Esophagus squamous epithelium (tissue), 5 donors: ENCODE measurements around the gene SH3BP2. TPM values are rescaled to one million over a fixed set of nuclear protein-coding genes. Genes with fewer than 3 reads are reported as not detected.
A peak's percentile ranks its signal among the peaks of the same experiment; 100 is the strongest.

ENCODE experiments used
- DNase-seq: peaks from one replicate; lab custom pipeline; 2025; lab: John Stamatoyannopoulos, UW
- H3K27ac ChIP-seq, 4 donors: fragments of 200-600 bp; sonication (generic); one replicate each; pipeline ENCODE4 v1.5.1; 2016 to 2019; ENCODE audit warnings: mild to moderate bottlenecking in 1 of 4
- H3K27me3 ChIP-seq, 4 donors: fragments of 200-600 bp; sonication (generic); 1 replicate in 3 of 4; 2 replicates in 1 of 4; pipeline versions ENCODE4 v1.5.1 to v1.6.0; 2017 to 2021; ENCODE audit warnings: antibody characterized with exemption in 1 of 4
- H3K36me3 ChIP-seq, 3 donors: fragments of 200-600 bp; sonication (generic); one replicate each; pipeline ENCODE4 v1.5.1; 2016 to 2019
- H3K4me1 ChIP-seq, 3 donors: fragments of 200-600 bp; sonication (generic); one replicate each; pipeline ENCODE4 v1.5.1; 2017 to 2019
- H3K4me3 ChIP-seq, 4 donors: fragments of 200-600 bp; sonication (generic); 1 replicate in 3 of 4; 2 replicates in 1 of 4; pipeline ENCODE4 v1.5.1; 2016 to 2019; ENCODE audit warnings: mild to moderate bottlenecking in 2 of 4, moderate library complexity in 1 of 4
- H3K9me3 ChIP-seq, 3 donors: fragments of 200-600 bp; sonication (generic); one replicate each; pipeline ENCODE4 v1.5.1; 2016 to 2019
- POLR2A ChIP-seq, 4 donors: fragments of 450-650 bp; IDR thresholded peaks; one replicate each; pipeline ENCODE4 v1.6.1; 2017; ENCODE audit warnings: antibody characterized with exemption in 4 of 4, mild to moderate bottlenecking in 4 of 4, moderate library complexity in 3 of 4
- WGBS, 2 donors: methylation state at CpG; one replicate each; pipeline ENCODE4 v1.1.5; 2018; 5-methylcytosine and 5-hydroxymethylcytosine counted together
- intact Hi-C: fragments of 100-400 bp; cut with DNase I; formaldehyde crosslinking; loops from one replicate; pipeline ENCODE4 v1.15.0; 2022
- total RNA-seq, 4 donors: library from RNA; depleted of rRNA; stranded (reverse); fragments of >200 nt; gene quantifications; one replicate each; pipeline ENCODE4 v1.1.0, GENCODE V29; 2016
- TF ChIP-seq, protein P1 (sequence below), 6 experiments: fragments of 450-650 bp in 4 of 6; fragments of 200-600 bp in 2 of 6; sonication (generic) in 2 of 6; IDR thresholded peaks; one replicate each; pipeline ENCODE4 v1.5.1; 2016 to 2019; ENCODE audit warnings: antibody characterized with exemption in 6 of 6, mild to moderate bottlenecking in 4 of 6, moderate library complexity in 4 of 6
- donor health status: DM: yes; HTN: yes; CAD: no.

SH3BP2 gene
- total RNA-seq, 4 donors from 2014 or later: 13.5 to 36.8 (median 34.0) TPM

DNA sequence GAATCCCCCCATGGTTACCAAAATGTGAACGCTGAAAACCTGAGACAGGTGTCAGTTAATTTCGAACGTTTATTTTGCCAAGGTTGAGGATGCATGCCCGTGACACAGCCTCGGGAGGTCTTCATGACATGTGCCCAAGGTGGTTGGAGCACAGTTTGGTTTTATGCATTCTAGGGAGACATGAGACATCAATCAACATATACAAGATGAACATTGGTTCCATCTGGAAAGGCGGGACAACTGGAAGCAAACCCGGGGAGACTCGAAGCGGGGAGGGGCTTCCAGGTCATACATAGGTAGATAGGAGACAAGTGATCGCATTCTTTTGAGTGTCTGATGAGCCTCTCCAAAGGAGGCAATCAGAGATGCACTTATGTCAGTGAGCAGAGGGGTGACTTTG lies 11.0 kb upstream of the SH3BP2 start:
- Histone ChIP-seq H3K36me3 (no peaks in the 10 kb centered on the region), H3K27ac (no peak overlapping the region), H3K27me3 (no peaks in the 10 kb centered on the region), H3K4me3 (no peak overlapping the region), H3K4me1 (peaks cover 2 to 11% (median 3%) of the 10 kb centered on the region in 3 donors), H3K9me3 (no peaks in the 10 kb centered on the region)
- intact Hi-C loops: no loop called here
- TF ChIP-seq, protein P1, sequence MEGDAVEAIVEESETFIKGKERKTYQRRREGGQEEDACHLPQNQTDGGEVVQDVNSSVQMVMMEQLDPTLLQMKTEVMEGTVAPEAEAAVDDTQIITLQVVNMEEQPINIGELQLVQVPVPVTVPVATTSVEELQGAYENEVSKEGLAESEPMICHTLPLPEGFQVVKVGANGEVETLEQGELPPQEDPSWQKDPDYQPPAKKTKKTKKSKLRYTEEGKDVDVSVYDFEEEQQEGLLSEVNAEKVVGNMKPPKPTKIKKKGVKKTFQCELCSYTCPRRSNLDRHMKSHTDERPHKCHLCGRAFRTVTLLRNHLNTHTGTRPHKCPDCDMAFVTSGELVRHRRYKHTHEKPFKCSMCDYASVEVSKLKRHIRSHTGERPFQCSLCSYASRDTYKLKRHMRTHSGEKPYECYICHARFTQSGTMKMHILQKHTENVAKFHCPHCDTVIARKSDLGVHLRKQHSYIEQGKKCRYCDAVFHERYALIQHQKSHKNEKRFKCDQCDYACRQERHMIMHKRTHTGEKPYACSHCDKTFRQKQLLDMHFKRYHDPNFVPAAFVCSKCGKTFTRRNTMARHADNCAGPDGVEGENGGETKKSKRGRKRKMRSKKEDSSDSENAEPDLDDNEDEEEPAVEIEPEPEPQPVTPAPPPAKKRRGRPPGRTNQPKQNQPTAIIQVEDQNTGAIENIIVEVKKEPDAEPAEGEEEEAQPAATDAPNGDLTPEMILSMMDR (IDR thresholded peaks at IDR 0.05): no peak
- TF ChIP-seq POLR2A (IDR thresholded peaks at IDR 0.05): no peak
- WGBS, 2 donors: 84 to 95% methylated on average over 10 of the region's 10 CpGs
- no peak for DNase-seq

DNA sequence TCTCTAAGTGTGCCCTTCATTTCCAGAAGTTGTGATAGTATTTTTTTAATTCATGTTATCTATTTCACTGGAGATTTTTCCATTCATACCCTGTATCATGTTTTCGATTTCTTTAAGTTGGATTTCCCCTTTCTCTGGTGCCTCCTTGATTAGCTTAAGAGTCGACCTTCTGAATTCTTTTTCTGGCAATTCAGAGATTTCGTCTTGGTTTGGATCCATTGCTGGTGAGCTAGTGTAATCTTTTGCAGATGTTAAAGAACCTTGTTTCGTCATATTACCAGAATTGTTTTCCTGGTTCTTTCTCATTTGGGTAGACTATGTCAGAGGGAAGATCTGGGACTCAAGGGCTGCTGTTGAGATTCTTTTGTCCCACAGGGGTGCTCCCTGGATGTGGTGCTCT lies 9.1 kb upstream of the SH3BP2 start:
- Histone ChIP-seq H3K27me3 (no peaks in the 10 kb centered on the region), H3K4me1 (peaks cover 17 to 30% (median 20%) of the 10 kb centered on the region in 3 donors), H3K36me3 (no peaks in the 10 kb centered on the region), H3K27ac (no peak overlapping the region), H3K9me3 (no peaks in the 10 kb centered on the region), H3K4me3 (no peak overlapping the region)
- intact Hi-C loops: no loop called here
- TF ChIP-seq POLR2A (IDR thresholded peaks at IDR 0.05): no peak
- WGBS, 2 donors: 69 to 79% methylated on average over 4 of the region's 4 CpGs
- DNase-seq: no peak

DNA sequence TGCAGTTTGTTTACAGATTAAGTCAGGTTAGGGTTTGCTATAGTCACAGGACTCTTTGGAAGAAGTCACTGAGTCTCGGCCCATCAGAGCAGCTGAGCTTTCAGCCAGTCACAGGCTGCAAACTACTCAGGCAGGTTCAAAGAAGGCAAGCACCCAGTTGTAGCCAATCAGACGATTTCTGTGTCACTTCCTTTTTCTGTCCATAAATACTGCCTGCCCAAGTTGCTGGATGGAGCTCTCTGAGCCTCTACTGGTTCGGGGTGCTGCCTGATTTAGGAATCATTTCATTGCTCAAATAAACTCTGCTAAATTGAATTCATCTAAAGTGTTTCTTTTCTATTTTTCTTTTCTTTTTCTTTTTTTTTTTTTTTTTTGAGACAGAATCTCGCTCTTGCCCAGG lies 7.3 kb upstream of the SH3BP2 start:
- H3K36me3 ChIP-seq: no peaks in the 10 kb centered on the region
- WGBS, 2 donors: 53 to 58% methylated on average over 4 of the region's 4 CpGs
- H3K9me3 ChIP-seq: no peaks in the 10 kb centered on the region
- no peak overlapping the region for H3K4me3 ChIP-seq
- no peaks in the 10 kb centered on the region for H3K27me3 ChIP-seq
- TF ChIP-seq, protein P1 (IDR thresholded peaks at IDR 0.05): no peak
- TF ChIP-seq POLR2A (IDR thresholded peaks at IDR 0.05): peak in 1 of 4 donors; percentile 12
- DNase-seq: no peak
- intact Hi-C loops: no loop called here
- no peak overlapping the region for H3K27ac ChIP-seq
- H3K4me1 ChIP-seq: peaks cover 18 to 31% (median 21%) of the 10 kb centered on the region in 3 donors

DNA sequence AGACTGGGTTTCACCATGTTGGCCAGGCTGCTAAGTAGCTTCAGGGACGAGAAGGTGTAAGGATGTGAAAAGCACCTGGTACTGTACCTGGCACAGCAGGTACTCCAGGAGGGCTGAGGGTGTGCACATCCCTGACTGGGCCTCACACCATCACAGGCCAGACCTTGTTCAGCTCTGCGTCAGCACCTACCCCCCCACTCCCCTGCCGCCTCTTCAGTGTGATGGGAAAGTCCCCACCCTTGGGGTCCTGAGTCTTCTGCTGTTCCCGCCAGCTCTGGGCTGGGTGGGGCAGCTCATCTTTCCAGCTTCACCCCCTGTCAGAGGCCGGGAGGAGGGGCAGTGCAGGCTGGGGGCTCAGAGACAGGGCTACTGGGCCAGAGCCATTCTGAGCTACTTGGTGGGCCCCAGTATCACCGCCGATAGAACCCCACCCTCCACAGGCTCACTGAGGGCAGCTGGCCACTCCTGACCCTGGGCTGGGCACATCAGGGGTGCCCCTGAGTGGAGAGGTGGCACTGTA lies 6.7 kb upstream of the SH3BP2 start:
- Histone ChIP-seq H3K27ac (peak overlapping the region in 1 of 4 donors; percentile 58), H3K4me3 (no peak overlapping the region), H3K27me3 (no peaks in the 10 kb centered on the region), H3K4me1 (peaks cover 18 to 35% (median 21%) of the 10 kb centered on the region in 3 donors), H3K9me3 (no peaks in the 10 kb centered on the region), H3K36me3 (no peaks in the 10 kb centered on the region)
- WGBS, 2 donors: no CpG with 5 or more reads among the region's 7 CpGs
- intact Hi-C loops: no loop called here
- no peak for DNase-seq
- TF ChIP-seq, protein P1 (IDR thresholded peaks at IDR 0.05): no peak
- no peak for TF ChIP-seq POLR2A (IDR thresholded peaks at IDR 0.05)

DNA sequence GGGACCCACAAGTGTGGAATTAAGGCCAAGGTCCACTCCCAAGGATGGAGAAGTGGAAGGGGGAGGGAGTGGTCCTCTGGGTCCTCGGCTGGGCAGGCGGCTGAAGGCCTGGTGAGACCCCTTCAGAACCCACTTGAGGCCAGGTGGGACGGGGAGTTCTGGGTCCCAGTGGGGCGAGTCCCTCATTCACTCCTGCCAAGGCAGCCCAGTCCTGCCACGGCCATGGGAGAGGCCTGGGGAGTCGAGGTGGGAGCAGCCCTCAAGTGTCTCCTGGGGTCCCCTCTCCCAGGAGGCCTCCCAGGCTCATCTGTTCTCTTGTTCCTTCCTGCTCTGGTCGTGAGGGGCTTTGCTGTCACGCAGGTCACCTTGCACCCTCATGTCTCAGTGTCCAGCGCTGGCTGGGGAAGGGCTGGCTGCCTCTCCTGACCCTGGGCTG lies 6.1 kb upstream of the SH3BP2 start:
- no peak for DNase-seq
- TF ChIP-seq, protein P1 (IDR thresholded peaks at IDR 0.05): no peak
- TF ChIP-seq POLR2A (IDR thresholded peaks at IDR 0.05): no peak
- Histone ChIP-seq H3K27me3 (no peaks in the 10 kb centered on the region), H3K4me1 (peaks cover 20 to 41% (median 21%) of the 10 kb centered on the region in 3 donors), H3K27ac (peak overlapping the region; percentile 11 to 74 (median 44)), H3K4me3 (no peak overlapping the region), H3K9me3 (no peaks in the 10 kb centered on the region), H3K36me3 (no peaks in the 10 kb centered on the region)
- WGBS, 2 donors: 82 to 84% methylated on average over 3 to 6 of the region's 9 CpGs
- intact Hi-C loops: no loop called here
